GM18507 (cell line): ENCODE measurements around the gene MAP3K7.
"Not testable (repeated sequence)": the region's sequence is repeated elsewhere in the genome, so short reads cannot be mapped to it uniquely, and the experiment has no call there.

Experiments
- DNase-seq: peaks from one replicate; pipeline ENCODE4 v3.0.0; 2011; ENCODE audit warnings: low read depth; ENCODE audit not compliant: insufficient read length; ENCODE audit errors: extremely low spot score
- FAIRE-seq: peaks from 2 replicates; lab custom pipeline; 2011; peaks lifted over from hg19 to GRCh38; lab: Jason Lieb, UNC

Gene MAP3K7

GRCh38 chr6:90583179-90583835 lies 3.6 kb downstream of the MAP3K7 start:
- FAIRE-seq (no peak), DNase-seq (no peak)

GRCh38 chr6:90581146-90581545 lies 5.7 kb downstream of the MAP3K7 start:
- no peak for FAIRE-seq
- DNase-seq = no peak

GRCh38 chr6:90578894-90579549 lies 7.8 kb downstream of the MAP3K7 start:
- DNase-seq (no peak), FAIRE-seq (no peak)

- no peak for FAIRE-seq
- no peak for DNase-seq
Observed at GRCh38 chr6:90575267-90575666, 11.6 kb downstream of the MAP3K7 start.

- no peak for DNase-seq
- FAIRE-seq = no peak
Observed at GRCh38 chr6:90574610-90575009, 12.3 kb downstream of the MAP3K7 start.

GRCh38 chr6:90573624-90574023 lies 13.2 kb downstream of the MAP3K7 start:
- FAIRE-seq (peak; percentile 9), DNase-seq (no peak)

- no peak for DNase-seq
- FAIRE-seq = no peak
Observed at GRCh38 chr6:90572856-90573255, 14.0 kb downstream of the MAP3K7 start.

- DNase-seq (no peak), FAIRE-seq (no peak)
Observed at GRCh38 chr6:90569223-90569622, 17.6 kb downstream of the MAP3K7 start.

- not testable (repeated sequence) for DNase-seq, FAIRE-seq
Observed at GRCh38 chr6:90567682-90568081, 19.2 kb downstream of the MAP3K7 start.

GRCh38 chr6:90562341-90562740 lies 24.5 kb downstream of the MAP3K7 start:
- not testable (repeated sequence) for DNase-seq, FAIRE-seq

GRCh38 chr6:90559931-90560330 lies 26.9 kb downstream of the MAP3K7 start:
- DNase-seq (no peak), FAIRE-seq (no peak)

GRCh38 chr6:90557006-90557405 lies 29.9 kb downstream of the MAP3K7 start:
- DNase-seq = no peak
- FAIRE-seq = no peak

GRCh38 chr6:90547991-90548390 lies 38.9 kb downstream of the MAP3K7 start:
- FAIRE-seq (no peak), DNase-seq (no peak)

- no peak for FAIRE-seq
- DNase-seq = no peak
Observed at GRCh38 chr6:90547079-90547478, 39.8 kb downstream of the MAP3K7 start.

- FAIRE-seq (no peak), DNase-seq (no peak)
Observed at GRCh38 chr6:90545448-90545847, 41.4 kb downstream of the MAP3K7 start.

GRCh38 chr6:90544741-90545140 lies 42.1 kb downstream of the MAP3K7 start:
- no peak for DNase-seq
- no peak for FAIRE-seq

GRCh38 chr6:90544081-90544480 lies 42.8 kb downstream of the MAP3K7 start:
- DNase-seq (no peak), FAIRE-seq (no peak)

- FAIRE-seq = no peak
- DNase-seq = no peak
Observed at GRCh38 chr6:90541221-90541620, 45.7 kb downstream of the MAP3K7 start.

GRCh38 chr6:90538278-90539046 lies 48.4 kb downstream of the MAP3K7 start:
- no peak for DNase-seq
- no peak for FAIRE-seq

GRCh38 chr6:90537723-90538258 lies 49.1 kb downstream of the MAP3K7 start:
- FAIRE-seq = no peak
- DNase-seq = no peak
